Neural cell (in vitro differentiated cells): ENCODE results near the gene RAB3IL1. TPM values are rescaled to one million over a fixed set of nuclear protein-coding genes. Genes with fewer than 3 reads are reported as not detected.

ENCODE experiments used
- H2AFZ ChIP-seq: fragments of 200-600, 300-800 bp; sonication (generic), shearing (Covaris generic); 2 replicates; pipeline ENCODE4 v1.6.0; 2014; ENCODE audit warnings: low read depth, mild to moderate bottlenecking, antibody characterized with exemption, low read length, moderate library complexity
- H3F3A ChIP-seq: fragments of 200-600 bp; shearing (Covaris generic); 2 replicates; pipeline ENCODE4 v1.6.1; 2016; ENCODE audit warnings: mild to moderate bottlenecking, moderate library complexity, mixed read lengths, antibody characterized with exemption, low read length; ENCODE audit not compliant: insufficient read depth, poor library complexity, severe bottlenecking
- H3K27ac ChIP-seq: fragments of 200-600, 300-800 bp; sonication (generic), shearing (Covaris generic); 2 replicates; pipeline ENCODE4 v1.5.1; 2014; ENCODE audit warnings: mild to moderate bottlenecking, low read length, moderate library complexity
- H3K27me3 ChIP-seq: fragments of 300-800, 200-600 bp; sonication (generic), shearing (Covaris generic); 2 replicates; pipeline ENCODE4 v1.6.0; 2014; ENCODE audit warnings: mild to moderate bottlenecking, low read depth, low read length, moderate library complexity; ENCODE audit not compliant: insufficient read depth
- H3K36me3 ChIP-seq: fragments of 300-800, 200-600 bp; sonication (generic), shearing (Covaris generic); 2 replicates; pipeline ENCODE4 v1.5.1; 2014; ENCODE audit warnings: mild to moderate bottlenecking, antibody characterized with exemption, low read length, moderate library complexity; ENCODE audit not compliant: insufficient read depth
- H3K4me2 ChIP-seq: fragments of 300-800, 200-600 bp; sonication (generic), shearing (Covaris generic); 2 replicates; pipeline ENCODE4 v1.6.0; 2014; ENCODE audit warnings: mild to moderate bottlenecking, low read length
- H3K4me3 ChIP-seq: fragments of 300-800, 200-600 bp; sonication (generic), shearing (Covaris generic); 2 replicates; pipeline ENCODE4 v1.5.1; 2014; ENCODE audit warnings: mild to moderate bottlenecking, low read length, moderate library complexity
- H3K79me2 ChIP-seq: fragments of 200-600 bp; shearing (Covaris generic); replicated peaks from 2 replicates; pipeline ENCODE4 v1.6.0; 2014; ENCODE audit warnings: mild to moderate bottlenecking, low read length, moderate library complexity; ENCODE audit not compliant: insufficient read depth
- H3K9ac ChIP-seq: fragments of 300-800, 200-600 bp; sonication (generic), shearing (Covaris generic); 2 replicates; pipeline ENCODE4 v1.6.1; 2016; ENCODE audit warnings: mild to moderate bottlenecking, low read length, mixed read lengths
- H3K9me2 ChIP-seq: fragments of 200-600 bp; shearing (Covaris generic); 2 replicates; pipeline ENCODE4 v1.6.1; 2016; ENCODE audit warnings: mild to moderate bottlenecking, low read length, mixed read lengths; ENCODE audit not compliant: insufficient read depth
- H3K9me3 ChIP-seq: fragments of 200-600, 300-800 bp; sonication (generic), shearing (Covaris generic); 2 replicates; pipeline ENCODE4 v1.6.1; 2016; ENCODE audit warnings: mild to moderate bottlenecking, mixed run types, low read length, moderate library complexity, mixed read lengths
- H4K20me1 ChIP-seq: fragments of 200-600 bp; shearing (Covaris generic); 2 replicates; pipeline ENCODE4 v1.6.1; 2016; ENCODE audit warnings: mild to moderate bottlenecking, mixed run types; ENCODE audit not compliant: insufficient read depth
- EP300 ChIP-seq: fragments of 450-650 bp; conservative IDR thresholded peaks from 2 replicates; pipeline ENCODE4 v1.6.1; 2014; ENCODE audit warnings: antibody characterized with exemption, mild to moderate bottlenecking, moderate library complexity; ENCODE audit not compliant: poor library complexity, severe bottlenecking
- EZH2 ChIP-seq: fragments of 200-600, 300-800 bp; shearing (Covaris generic), sonication (generic); IDR thresholded peaks from 2 replicates; pipeline ENCODE4 v1.6.1; 2014; ENCODE audit warnings: antibody characterized with exemption, low read length, borderline replicate concordance, mild to moderate bottlenecking; ENCODE audit not compliant: insufficient read depth, poor library complexity, severe bottlenecking
- MXI1 ChIP-seq: fragments of 450-650 bp; conservative IDR thresholded peaks from 2 replicates; pipeline ENCODE4 v1.6.1; 2014; ENCODE audit warnings: antibody characterized with exemption, mild to moderate bottlenecking; ENCODE audit not compliant: poor library complexity, severe bottlenecking
- POLR2AphosphoS5 ChIP-seq: IDR thresholded peaks from 2 replicates; pipeline ENCODE4 v1.6.1; 2012
- RAD21 ChIP-seq: fragments of 450-650 bp; conservative IDR thresholded peaks from 2 replicates; pipeline ENCODE4 v1.6.1; 2014; ENCODE audit warnings: antibody characterized with exemption, mild to moderate bottlenecking, moderate library complexity
- REST ChIP-seq: IDR thresholded peaks from 2 replicates; pipeline ENCODE4 v1.6.1; 2012; ENCODE audit warnings: borderline replicate concordance
- SMC3 ChIP-seq: fragments of 450-650 bp; conservative IDR thresholded peaks from 2 replicates; pipeline ENCODE4 v1.6.1; 2014; ENCODE audit warnings: antibody characterized with exemption, mild to moderate bottlenecking, moderate library complexity; ENCODE audit not compliant: poor library complexity
- TAF1 ChIP-seq: IDR thresholded peaks from 2 replicates; pipeline ENCODE4 v1.6.1; 2012; ENCODE audit warnings: low read depth
- polyA plus RNA-seq: library from polyadenylated mRNA; depleted of rRNA; stranded (reverse); fragments of >200 nt; gene quantifications from 2 replicates; pipeline ENCODE4 v1.2.3, GENCODE V29; 2014
- TF ChIP-seq, protein P1 (sequence below): fragments of 450-650 bp; IDR thresholded peaks from 2 replicates; pipeline ENCODE4 v1.5.1; 2014; ENCODE audit warnings: antibody characterized with exemption, mild to moderate bottlenecking, moderate library complexity; ENCODE audit not compliant: poor library complexity, severe bottlenecking

Gene RAB3IL1
- polyA plus RNA-seq, 1 donor from 2014 or later, result 1.6 TPM

GRCh38 chr11:61964058-61964665 is 46.8 kb upstream of the RAB3IL1 start (continued):
- no peak for TF ChIP-seq REST

- peaks cover 23% of the 10 kb centered on the region for H3K79me2 ChIP-seq
- H3K27me3 ChIP-seq, result no peaks in the 10 kb centered on the region
- peaks cover 17% of the 10 kb centered on the region for H3K36me3 ChIP-seq
- H2AFZ ChIP-seq, result no peak overlapping the region
- no peak overlapping the region for H3K4me2 ChIP-seq
- H3K27ac ChIP-seq, result no peak overlapping the region
- H3F3A ChIP-seq, result no peaks in the 10 kb centered on the region
- no peaks in the 10 kb centered on the region for H3K9me2 ChIP-seq
- no peaks in the 10 kb centered on the region for H3K9me3 ChIP-seq
- no peaks in the 10 kb centered on the region for H4K20me1 ChIP-seq
- H3K4me3 ChIP-seq, result no peak overlapping the region
- peak; percentile 40 for TF ChIP-seq POLR2AphosphoS5
- no peak for TF ChIP-seq EP300
- no peak overlapping the region for H3K9ac ChIP-seq
These were observed 46.1 kb upstream of the RAB3IL1 start for GRCh38 chr11:61963282-61964057.

GRCh38 chr11:61963016-61963281 is 45.6 kb upstream of the RAB3IL1 start:
- Histone ChIP-seq H2AFZ (no peak overlapping the region), H3K27ac (no peak overlapping the region), H4K20me1 (no peaks in the 10 kb centered on the region), H3K79me2 (peaks cover 23% of the 10 kb centered on the region), H3F3A (no peaks in the 10 kb centered on the region), H3K9me2 (no peaks in the 10 kb centered on the region), H3K27me3 (no peaks in the 10 kb centered on the region), H3K36me3 (peaks cover 17% of the 10 kb centered on the region), H3K4me3 (no peak overlapping the region), H3K9ac (no peak overlapping the region), H3K4me2 (no peak overlapping the region), H3K9me3 (no peaks in the 10 kb centered on the region)
- no peak for TF ChIP-seq EP300
- no peak for TF ChIP-seq SMC3
- no peak for TF ChIP-seq REST
- no peak for TF ChIP-seq EZH2
- TF ChIP-seq, protein P1, sequence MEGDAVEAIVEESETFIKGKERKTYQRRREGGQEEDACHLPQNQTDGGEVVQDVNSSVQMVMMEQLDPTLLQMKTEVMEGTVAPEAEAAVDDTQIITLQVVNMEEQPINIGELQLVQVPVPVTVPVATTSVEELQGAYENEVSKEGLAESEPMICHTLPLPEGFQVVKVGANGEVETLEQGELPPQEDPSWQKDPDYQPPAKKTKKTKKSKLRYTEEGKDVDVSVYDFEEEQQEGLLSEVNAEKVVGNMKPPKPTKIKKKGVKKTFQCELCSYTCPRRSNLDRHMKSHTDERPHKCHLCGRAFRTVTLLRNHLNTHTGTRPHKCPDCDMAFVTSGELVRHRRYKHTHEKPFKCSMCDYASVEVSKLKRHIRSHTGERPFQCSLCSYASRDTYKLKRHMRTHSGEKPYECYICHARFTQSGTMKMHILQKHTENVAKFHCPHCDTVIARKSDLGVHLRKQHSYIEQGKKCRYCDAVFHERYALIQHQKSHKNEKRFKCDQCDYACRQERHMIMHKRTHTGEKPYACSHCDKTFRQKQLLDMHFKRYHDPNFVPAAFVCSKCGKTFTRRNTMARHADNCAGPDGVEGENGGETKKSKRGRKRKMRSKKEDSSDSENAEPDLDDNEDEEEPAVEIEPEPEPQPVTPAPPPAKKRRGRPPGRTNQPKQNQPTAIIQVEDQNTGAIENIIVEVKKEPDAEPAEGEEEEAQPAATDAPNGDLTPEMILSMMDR, result no peak
- TF ChIP-seq MXI1, result no peak
- TF ChIP-seq TAF1, result no peak
- no peak for TF ChIP-seq POLR2AphosphoS5
- TF ChIP-seq RAD21, result no peak
